PC-9 (cell line): Measurements from ENCODE around the gene PCGF1. TPM values are rescaled to one million over a fixed set of nuclear protein-coding genes. Genes with fewer than 3 reads are reported as not detected.

Source experiments
- BruUV-seq: library from RNA; stranded (reverse); fragments of 400-500 nt; replicated peaks from 2 replicates; lab custom pipeline; 2021; lab: Mats Ljungman, UMichigan
- CTCF ChIA-PET: fragments of 300-600 bp; sonication (Branson Sonifier 250); formaldehyde crosslinking; loops from one replicate; lab custom pipeline; 2022; ENCODE audit warnings: antibody characterized with exemption; lab: Charles Lee
- POLR2A ChIA-PET: fragments of 300-600 bp; sonication (Branson Sonifier 250); formaldehyde crosslinking; loops from one replicate; lab custom pipeline; 2022; ENCODE audit warnings: antibody characterized with exemption; ENCODE audit not compliant: unreplicated experiment; lab: Charles Lee
- DNase-seq, 2 experiments: peaks; one replicate each; pipeline versions ENCODE4 v3.0.0 to v3.0.0-alpha.2; 2015 to 2022; ENCODE audit warnings: mixed read lengths in 1 of 2
- H2AFZ ChIP-seq: fragments of 200-600 bp; sonication (generic); 2 replicates; pipeline ENCODE4 v1.8.1; 2017; ENCODE audit warnings: antibody characterized with exemption
- H3F3A ChIP-seq: fragments of 200-600 bp; sonication (generic); 2 replicates; pipeline ENCODE4 v1.8.1; 2017; ENCODE audit warnings: antibody characterized with exemption, mild to moderate bottlenecking, low read depth; ENCODE audit not compliant: insufficient read depth
- H3K27ac ChIP-seq: fragments of 200-600 bp; sonication (generic); 2 replicates; pipeline ENCODE4 v1.6.1; 2016; ENCODE audit warnings: mixed run types
- H3K27me3 ChIP-seq: fragments of 200-600 bp; sonication (generic); 2 replicates; pipeline ENCODE4 v1.6.1; 2016; ENCODE audit warnings: low read depth, mixed run types; ENCODE audit not compliant: insufficient read depth
- H3K36me3 ChIP-seq: fragments of 200-600 bp; sonication (generic); 2 replicates; pipeline ENCODE4 v1.6.1; 2016; ENCODE audit warnings: low read depth, mixed run types
- H3K4me1 ChIP-seq: fragments of 200-600 bp; sonication (generic); replicated peaks from 2 replicates; pipeline ENCODE4 v1.6.1; 2016; ENCODE audit warnings: mixed run types; ENCODE audit not compliant: insufficient read depth
- H3K4me2 ChIP-seq: fragments of 200-600 bp; sonication (generic); 2 replicates; pipeline ENCODE4 v1.6.1; 2017; ENCODE audit warnings: mixed run types
- H3K4me3 ChIP-seq: fragments of 200-600 bp; sonication (generic); 2 replicates; pipeline ENCODE4 v1.6.1; 2016; ENCODE audit warnings: mixed run types
- H3K79me2 ChIP-seq: fragments of 200-600 bp; sonication (generic); 2 replicates; pipeline ENCODE4 v1.6.1; 2017; ENCODE audit warnings: low read depth, mixed run types
- H3K9me2 ChIP-seq: fragments of 200-600 bp; sonication (generic); 2 replicates; pipeline ENCODE4 v1.8.1; 2017; ENCODE audit warnings: mild to moderate bottlenecking; ENCODE audit not compliant: insufficient read depth
- H3K9me3 ChIP-seq: fragments of 200-600 bp; sonication (generic); 2 replicates; pipeline ENCODE4 v1.8.1; 2016; ENCODE audit warnings: low read depth; ENCODE audit not compliant: insufficient read depth
- H4K20me1 ChIP-seq: fragments of 200-600 bp; sonication (generic); 2 replicates; pipeline ENCODE4 v1.8.1; 2017; ENCODE audit not compliant: insufficient read depth
- EZH2 ChIP-seq: fragments of 200-600 bp; sonication (generic); IDR thresholded peaks from 2 replicates; pipeline ENCODE4 v1.8.0; 2017; ENCODE audit warnings: antibody characterized with exemption, low read depth
- intact Hi-C: fragments of 100-400 bp; cut with micrococcal nuclease; formaldehyde crosslinking; loops from one replicate; pipeline ENCODE4 v1.10.0; 2022; ENCODE audit not compliant: unreplicated experiment
- total RNA-seq: library from RNA; stranded (reverse); gene quantifications from 2 replicates; pipeline ENCODE4 v1.2.3, GENCODE V29; 2021
- TF ChIP-seq, protein P1 (sequence below): fragments of 200-600 bp; sonication (generic); conservative IDR thresholded peaks from 2 replicates; pipeline ENCODE4 v1.6.1; 2017; ENCODE audit warnings: mixed run types, antibody characterized with exemption, mild to moderate bottlenecking, moderate library complexity

The PCGF1 gene
- total RNA-seq, 1 experiment from 2014 or later, result 31.3 TPM

- TF ChIP-seq, protein P1, sequence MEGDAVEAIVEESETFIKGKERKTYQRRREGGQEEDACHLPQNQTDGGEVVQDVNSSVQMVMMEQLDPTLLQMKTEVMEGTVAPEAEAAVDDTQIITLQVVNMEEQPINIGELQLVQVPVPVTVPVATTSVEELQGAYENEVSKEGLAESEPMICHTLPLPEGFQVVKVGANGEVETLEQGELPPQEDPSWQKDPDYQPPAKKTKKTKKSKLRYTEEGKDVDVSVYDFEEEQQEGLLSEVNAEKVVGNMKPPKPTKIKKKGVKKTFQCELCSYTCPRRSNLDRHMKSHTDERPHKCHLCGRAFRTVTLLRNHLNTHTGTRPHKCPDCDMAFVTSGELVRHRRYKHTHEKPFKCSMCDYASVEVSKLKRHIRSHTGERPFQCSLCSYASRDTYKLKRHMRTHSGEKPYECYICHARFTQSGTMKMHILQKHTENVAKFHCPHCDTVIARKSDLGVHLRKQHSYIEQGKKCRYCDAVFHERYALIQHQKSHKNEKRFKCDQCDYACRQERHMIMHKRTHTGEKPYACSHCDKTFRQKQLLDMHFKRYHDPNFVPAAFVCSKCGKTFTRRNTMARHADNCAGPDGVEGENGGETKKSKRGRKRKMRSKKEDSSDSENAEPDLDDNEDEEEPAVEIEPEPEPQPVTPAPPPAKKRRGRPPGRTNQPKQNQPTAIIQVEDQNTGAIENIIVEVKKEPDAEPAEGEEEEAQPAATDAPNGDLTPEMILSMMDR, result no peak
- TF ChIP-seq EZH2, result no peak
- 0 out of 2 replicates have a peak, but pooled peaks cover under 1% of the 10 kb centered on the region for H3K36me3 ChIP-seq
- intact Hi-C loops, result no loop called here
- peaks cover 20% of the 10 kb centered on the region; the same call in 1 of the 2 replicates for H3F3A ChIP-seq
- no peak within 1 kb of the TSS for H3K27ac ChIP-seq
- peak within 1 kb of the TSS; percentile 88 for H2AFZ ChIP-seq
- POLR2A ChIA-PET, result interaction anchor here (0.5 kb wide), 1 partner anchor 28 kb away, joined by 8 read pairs; no protein-coding TSS in a partner anchor
- H3K27me3 ChIP-seq, result no peaks in the 10 kb centered on the region
- H3K4me2 ChIP-seq, result peak within 1 kb of the TSS; percentile 88
- no TSS peak for BruUV-seq
- H3K4me1 ChIP-seq, result peaks cover 16% of the 10 kb centered on the region
- DNase-seq, result no peak
- peaks cover 10% of the 10 kb centered on the region; the same call in 1 of the 2 replicates for H3K79me2 ChIP-seq
- H3K4me3 ChIP-seq, result peak within 1 kb of the TSS; percentile 62
- no peaks in the 10 kb centered on the region for H4K20me1 ChIP-seq
- H3K9me3 ChIP-seq, result no peaks in the 10 kb centered on the region
- CTCF ChIA-PET, result no interaction called here
- no peaks in the 10 kb centered on the region for H3K9me2 ChIP-seq
Measured at GRCh38 chr2:74499267-74499939, 8.1 kb downstream of the PCGF1 start, which contains the start of gene LBX2. TSS of gene LBX2 (minus strand) at chr2:74499603. CDS start at chr2:74499537, 66 bp downstream.

DNA sequence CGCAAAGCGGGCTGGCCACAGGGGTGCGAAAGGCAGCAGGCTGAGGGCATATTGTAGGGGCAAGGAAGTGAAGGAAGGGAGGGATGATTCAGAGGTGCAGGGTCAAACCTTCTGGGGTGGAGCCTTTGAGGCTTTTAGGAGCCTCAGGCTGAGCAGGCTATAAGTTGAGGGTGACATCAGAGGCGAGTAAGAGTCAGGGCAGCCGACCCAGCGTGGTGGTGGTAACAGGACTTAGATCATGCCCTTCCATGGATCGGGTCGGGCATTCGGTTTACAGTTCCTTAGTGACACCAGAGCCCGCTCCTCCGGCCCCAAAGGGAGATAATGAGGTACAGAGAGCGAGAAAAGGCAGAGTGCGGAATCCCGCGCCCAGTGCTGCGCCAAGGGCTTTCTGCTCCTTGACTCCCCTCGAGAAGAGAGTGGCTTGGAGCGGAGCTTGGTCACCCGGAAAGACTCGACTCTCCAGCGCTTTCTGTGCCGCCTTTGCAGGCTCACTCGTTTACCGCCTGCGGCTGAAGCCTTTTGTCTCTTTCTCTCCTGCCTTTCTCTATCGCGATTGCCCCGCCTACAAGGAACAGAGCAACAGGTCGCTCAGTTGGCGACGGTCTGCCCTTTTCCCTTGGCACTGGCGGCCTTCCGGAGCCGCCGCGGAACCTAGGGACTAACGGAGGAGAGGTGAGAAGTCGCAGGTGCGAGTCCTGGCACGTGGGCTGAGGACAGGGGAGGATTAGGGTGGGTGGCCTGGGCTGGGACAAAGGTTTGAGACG is 8.8 kb downstream of the PCGF1 start:
- ChIA-PET POLR2A (interaction anchor here (0.5 to 0.6 kb wide), 2 partner anchors 27 to 40 kb away, joined by 4 to 8 read pairs; partner anchors contain the start of gene WBP1), CTCF (interaction anchor here (0.7 kb wide), 1 partner anchor 90 kb away, joined by 4 read pairs; no protein-coding TSS in a partner anchor)
- Histone ChIP-seq H3K4me3 (peak overlapping the region; percentile 62), H3K27me3 (no peaks in the 10 kb centered on the region), H3K9me2 (no peaks in the 10 kb centered on the region), H3K4me1 (peaks cover 16% of the 10 kb centered on the region), H2AFZ (peak overlapping the region; percentile 88), H3K9me3 (no peaks in the 10 kb centered on the region), H3F3A (peaks cover 16% of the 10 kb centered on the region; the same call in 1 of the 2 replicates), H3K4me2 (peak overlapping the region; percentile 88), H3K36me3 (no peaks in the 10 kb centered on the region), H3K79me2 (peaks cover 10% of the 10 kb centered on the region; the same call in 1 of the 2 replicates), H3K27ac (peak overlapping the region; percentile 27; the same call in 1 of the 2 replicates), H4K20me1 (no peaks in the 10 kb centered on the region)
- BruUV-seq, result TSS peak; percentile 39
- intact Hi-C loops, result no loop called here
- no peak for TF ChIP-seq EZH2
- TF ChIP-seq, protein P1, result no peak
- peak; percentile 34 to 58 for DNase-seq
